Measurements from ENCODE around the gene SHROOM3.
A peak's percentile ranks its signal among the peaks of the same experiment; 100 is the strongest.

Gene SHROOM3

DNA sequence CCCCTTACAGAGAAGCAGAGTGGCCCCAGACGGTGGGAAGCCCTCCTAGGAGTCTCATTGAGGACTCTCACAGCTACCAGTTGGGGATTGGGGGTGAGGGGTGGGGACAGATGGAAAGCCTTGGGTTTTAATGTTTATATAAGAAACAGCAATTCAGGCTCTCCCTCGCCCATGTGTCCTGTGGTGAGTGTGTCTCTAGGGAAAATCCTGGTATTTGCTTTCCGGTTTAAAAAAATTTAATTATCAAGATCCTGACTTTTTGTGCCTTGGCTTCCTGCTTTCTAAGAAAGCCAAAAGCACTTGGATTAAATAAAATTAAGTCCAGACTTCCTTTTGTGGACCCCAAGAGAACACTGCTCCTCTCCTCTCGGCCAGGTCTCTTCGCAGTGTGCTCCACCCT is 369.1 kb downstream of the SHROOM3 start:
- TF ChIP-seq, protein P1, sequence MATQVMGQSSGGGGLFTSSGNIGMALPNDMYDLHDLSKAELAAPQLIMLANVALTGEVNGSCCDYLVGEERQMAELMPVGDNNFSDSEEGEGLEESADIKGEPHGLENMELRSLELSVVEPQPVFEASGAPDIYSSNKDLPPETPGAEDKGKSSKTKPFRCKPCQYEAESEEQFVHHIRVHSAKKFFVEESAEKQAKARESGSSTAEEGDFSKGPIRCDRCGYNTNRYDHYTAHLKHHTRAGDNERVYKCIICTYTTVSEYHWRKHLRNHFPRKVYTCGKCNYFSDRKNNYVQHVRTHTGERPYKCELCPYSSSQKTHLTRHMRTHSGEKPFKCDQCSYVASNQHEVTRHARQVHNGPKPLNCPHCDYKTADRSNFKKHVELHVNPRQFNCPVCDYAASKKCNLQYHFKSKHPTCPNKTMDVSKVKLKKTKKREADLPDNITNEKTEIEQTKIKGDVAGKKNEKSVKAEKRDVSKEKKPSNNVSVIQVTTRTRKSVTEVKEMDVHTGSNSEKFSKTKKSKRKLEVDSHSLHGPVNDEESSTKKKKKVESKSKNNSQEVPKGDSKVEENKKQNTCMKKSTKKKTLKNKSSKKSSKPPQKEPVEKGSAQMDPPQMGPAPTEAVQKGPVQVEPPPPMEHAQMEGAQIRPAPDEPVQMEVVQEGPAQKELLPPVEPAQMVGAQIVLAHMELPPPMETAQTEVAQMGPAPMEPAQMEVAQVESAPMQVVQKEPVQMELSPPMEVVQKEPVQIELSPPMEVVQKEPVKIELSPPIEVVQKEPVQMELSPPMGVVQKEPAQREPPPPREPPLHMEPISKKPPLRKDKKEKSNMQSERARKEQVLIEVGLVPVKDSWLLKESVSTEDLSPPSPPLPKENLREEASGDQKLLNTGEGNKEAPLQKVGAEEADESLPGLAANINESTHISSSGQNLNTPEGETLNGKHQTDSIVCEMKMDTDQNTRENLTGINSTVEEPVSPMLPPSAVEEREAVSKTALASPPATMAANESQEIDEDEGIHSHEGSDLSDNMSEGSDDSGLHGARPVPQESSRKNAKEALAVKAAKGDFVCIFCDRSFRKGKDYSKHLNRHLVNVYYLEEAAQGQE (IDR thresholded peaks at IDR 0.05; ENCODE audit: insufficient read depth in 1 of 2, low read depth in 2 of 2, low read length in 2 of 2), result peak in 1 of 2 experiments; percentile 62; a peak in 1 of 4 replicates
- TF ChIP-seq SIN3A (IDR thresholded peaks at IDR 0.05; ENCODE audit: borderline replicate concordance, insufficient read depth, low read length) (peak; percentile 50; the same call in 1 of the 2 replicates), FOXP2 (optimal IDR thresholded peaks at IDR 0.05; ENCODE audit: borderline replicate concordance, extremely low read depth, extremely low read length, insufficient read depth) (no peak)

DNA sequence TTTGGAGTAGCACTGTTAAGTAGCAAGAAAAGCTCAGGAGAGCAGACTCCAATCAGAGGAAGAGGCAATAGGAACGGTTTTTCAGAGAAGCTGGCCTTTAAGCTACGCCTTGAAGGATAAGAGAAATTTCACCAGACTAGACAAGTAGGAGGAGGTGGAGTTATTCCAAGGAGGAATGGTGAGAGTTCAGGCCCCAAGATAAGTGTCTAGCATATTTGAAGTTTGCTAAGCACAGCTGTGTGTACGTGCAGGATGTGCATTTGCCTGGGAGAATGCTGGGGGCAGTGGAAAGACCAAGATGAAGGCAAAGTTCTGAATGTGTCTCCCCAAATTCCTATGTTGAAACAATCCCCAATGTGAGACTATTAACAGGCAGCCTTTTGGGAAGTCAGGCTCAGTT is 371.3 kb downstream of the SHROOM3 start:
- TF ChIP-seq, protein P1 (IDR thresholded peaks at IDR 0.05; ENCODE audit: insufficient read depth in 1 of 2, low read depth in 2 of 2, low read length in 2 of 2), result no peak
- no peak for TF ChIP-seq TAF1 (IDR thresholded peaks at IDR 0.05; ENCODE audit: borderline replicate concordance, insufficient read depth, low read length)

DNA sequence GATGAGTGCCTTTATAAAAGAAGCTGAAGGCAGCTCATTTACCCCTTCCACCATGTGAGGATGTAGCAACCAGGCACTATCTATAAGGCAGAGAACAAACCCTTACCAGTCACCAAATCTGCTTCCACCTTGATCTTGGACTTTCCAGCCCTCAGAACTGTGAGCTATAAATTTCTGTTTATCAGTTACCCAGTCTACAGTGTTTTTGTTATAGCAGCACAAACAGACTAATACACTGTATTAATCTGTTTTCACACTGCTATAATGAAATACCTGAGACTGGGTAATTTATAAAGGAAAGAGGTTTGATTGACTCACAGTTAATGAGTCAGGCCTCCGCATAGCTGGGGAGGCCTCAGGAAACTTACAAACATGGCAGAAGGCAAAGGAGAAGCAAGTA is 371.7 kb downstream of the SHROOM3 start:
- TF ChIP-seq SIN3A (IDR thresholded peaks at IDR 0.05; ENCODE audit: borderline replicate concordance, insufficient read depth, low read length) (no peak), POLR2AphosphoS5 (IDR thresholded peaks at IDR 0.05; ENCODE audit: low read depth, low read length) (no peak), TAF1 (IDR thresholded peaks at IDR 0.05; ENCODE audit: borderline replicate concordance, insufficient read depth, low read length) (no peak), FOXP2 (optimal IDR thresholded peaks at IDR 0.05; ENCODE audit: borderline replicate concordance, extremely low read depth, extremely low read length, insufficient read depth) (no peak)
- TF ChIP-seq, protein P1 (IDR thresholded peaks at IDR 0.05; ENCODE audit: insufficient read depth in 1 of 2, low read depth in 2 of 2, low read length in 2 of 2), result no peak

DNA sequence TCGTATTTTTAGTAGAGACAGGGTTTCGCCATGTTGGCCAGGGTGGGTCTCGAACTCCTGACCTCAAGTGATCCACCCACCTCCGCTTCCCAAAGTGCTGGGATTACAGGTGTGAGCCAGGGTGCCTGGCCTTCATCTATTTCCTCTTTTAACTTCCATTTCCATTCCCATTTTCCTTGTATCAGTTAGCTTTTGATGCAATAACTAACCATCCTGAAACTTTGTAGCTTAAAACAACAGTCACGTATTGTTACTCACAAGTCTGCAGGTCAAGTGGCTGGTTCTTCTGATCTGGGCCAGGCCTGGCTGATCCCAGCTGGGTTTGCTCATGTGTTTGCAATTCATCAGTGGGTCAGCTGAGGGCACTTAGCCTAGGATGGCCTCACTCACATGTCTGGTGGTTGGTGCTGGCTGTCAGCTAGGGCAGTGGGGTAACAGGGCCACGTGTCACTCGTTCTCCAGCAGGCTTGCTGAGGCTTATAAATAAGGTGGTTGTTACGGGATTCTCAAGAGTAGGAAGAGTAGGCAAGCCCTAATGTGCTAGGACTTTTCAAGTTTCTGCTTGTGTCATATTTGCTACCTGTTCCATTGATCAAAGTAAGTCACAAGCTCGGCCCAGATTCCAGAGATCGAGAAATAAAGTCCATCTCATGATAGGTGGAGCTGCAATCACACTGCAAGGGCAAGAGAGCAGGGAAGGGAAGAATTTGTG is 374.7 kb downstream of the SHROOM3 start:
- TF ChIP-seq FOXP2 (optimal IDR thresholded peaks at IDR 0.05; ENCODE audit: borderline replicate concordance, extremely low read depth, extremely low read length, insufficient read depth) (no peak), SIN3A (IDR thresholded peaks at IDR 0.05; ENCODE audit: borderline replicate concordance, insufficient read depth, low read length) (no peak)
- TF ChIP-seq, protein P1 (IDR thresholded peaks at IDR 0.05; ENCODE audit: insufficient read depth in 1 of 2, low read depth in 2 of 2, low read length in 2 of 2), result no peak

Measured in PFSK-1 (cell line).